CD4-positive, alpha-beta T cell treated with Interleukin-21 for 1 hour (primary cell): ENCODE results near the gene MOB3A.
"Not testable (repeated sequence)": the region's sequence is repeated elsewhere in the genome, so short reads cannot be mapped to it uniquely, and the experiment has no call there.

Experiments
- DNase-seq: peaks from one replicate; pipeline ENCODE4 v3.0.0-alpha.2; 2020

The MOB3A gene

GRCh38 chr19:2108251-2109016 lies 12.3 kb upstream of the MOB3A start:
- DNase-seq = no peak

- DNase-seq = no peak
These were observed 7.0 kb upstream of the MOB3A start for GRCh38 chr19:2103045-2103707.

GRCh38 chr19:2101417-2102335 lies 5.5 kb upstream of the MOB3A start:
- DNase-seq = no peak

GRCh38 chr19:2100719-2101061 lies 4.6 kb upstream of the MOB3A start:
- DNase-seq = no peak

- no peak for DNase-seq
These were observed 4.0 kb upstream of the MOB3A start for GRCh38 chr19:2099937-2100718.

- DNase-seq = no peak
These were observed 3.0 kb upstream of the MOB3A start for GRCh38 chr19:2099054-2099501.

- DNase-seq = no peak
These were observed 1.8 kb upstream of the MOB3A start for GRCh38 chr19:2097886-2098327.

- DNase-seq = peak; percentile 79
These were observed 1.2 kb upstream of the MOB3A start for GRCh38 chr19:2097203-2097885.

GRCh38 chr19:2096480-2097202 lies 515 bp upstream of the MOB3A start, which contains the start of gene IZUMO4:
Gene IZUMO4 (plus strand): TSS chr19:2096915. CDS start chr19:2096946, 31 bp downstream.
- DNase-seq = peak; percentile 99

GRCh38 chr19:2091926-2092525 lies 4.1 kb downstream of the MOB3A start:
- DNase-seq = not testable (repeated sequence)

GRCh38 chr19:2089727-2090053 lies 6.4 kb downstream of the MOB3A start:
- no peak for DNase-seq

GRCh38 chr19:2089001-2089711 lies 7.0 kb downstream of the MOB3A start:
- DNase-seq = no peak

- DNase-seq = peak; percentile 52
These were observed 8.5 kb downstream of the MOB3A start for GRCh38 chr19:2087621-2088100.

GRCh38 chr19:2086695-2087620 lies 9.2 kb downstream of the MOB3A start:
- not testable (repeated sequence) for DNase-seq

- DNase-seq = peak; percentile 96
These were observed 11.0 kb downstream of the MOB3A start for GRCh38 chr19:2084993-2085720.

- DNase-seq = peak; percentile 77
These were observed 12.8 kb downstream of the MOB3A start for GRCh38 chr19:2083174-2083854.
